A549 (cell line): ENCODE results near the gene USP32.

Source experiments
- ESRRA ChIP-seq: fragments of 150-350 bp; IDR thresholded peaks from 2 replicates; pipeline ENCODE4 v1.6.1; 2014; ENCODE audit warnings: mild to moderate bottlenecking, low read length, borderline replicate concordance
- RCOR1 ChIP-seq: fragments of 150-350 bp; IDR thresholded peaks from 2 replicates; pipeline ENCODE4 v1.6.1; 2014; ENCODE audit warnings: antibody characterized with exemption, low read length, low read depth
- TF ChIP-seq, protein P1 (sequence below): fragments of >200 bp; sonication (Bioruptor Twin); formaldehyde crosslinking; IDR thresholded peaks from 3 replicates; pipeline ENCODE4 v1.5.1; 2016

DNA sequence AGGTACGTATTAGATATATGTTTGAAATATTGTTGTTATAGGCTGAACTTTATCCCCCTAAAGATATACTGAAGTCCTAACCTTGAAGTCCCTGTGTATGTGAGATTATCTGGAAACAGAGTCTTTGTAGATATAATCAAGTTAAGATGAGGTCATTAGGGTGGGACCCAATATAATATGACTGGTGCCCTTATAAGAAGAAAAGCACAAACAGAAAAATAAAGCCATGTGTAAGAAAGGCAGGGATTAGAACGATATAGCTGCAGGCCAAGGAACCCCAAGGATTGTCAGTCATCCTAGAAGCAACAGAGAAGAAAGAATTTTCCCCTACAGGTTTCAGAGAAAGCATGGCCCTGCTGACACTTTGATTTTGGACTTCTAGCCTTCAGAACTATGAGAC, 95.8 kb downstream of the USP32 start:
- TF ChIP-seq, protein P1, sequence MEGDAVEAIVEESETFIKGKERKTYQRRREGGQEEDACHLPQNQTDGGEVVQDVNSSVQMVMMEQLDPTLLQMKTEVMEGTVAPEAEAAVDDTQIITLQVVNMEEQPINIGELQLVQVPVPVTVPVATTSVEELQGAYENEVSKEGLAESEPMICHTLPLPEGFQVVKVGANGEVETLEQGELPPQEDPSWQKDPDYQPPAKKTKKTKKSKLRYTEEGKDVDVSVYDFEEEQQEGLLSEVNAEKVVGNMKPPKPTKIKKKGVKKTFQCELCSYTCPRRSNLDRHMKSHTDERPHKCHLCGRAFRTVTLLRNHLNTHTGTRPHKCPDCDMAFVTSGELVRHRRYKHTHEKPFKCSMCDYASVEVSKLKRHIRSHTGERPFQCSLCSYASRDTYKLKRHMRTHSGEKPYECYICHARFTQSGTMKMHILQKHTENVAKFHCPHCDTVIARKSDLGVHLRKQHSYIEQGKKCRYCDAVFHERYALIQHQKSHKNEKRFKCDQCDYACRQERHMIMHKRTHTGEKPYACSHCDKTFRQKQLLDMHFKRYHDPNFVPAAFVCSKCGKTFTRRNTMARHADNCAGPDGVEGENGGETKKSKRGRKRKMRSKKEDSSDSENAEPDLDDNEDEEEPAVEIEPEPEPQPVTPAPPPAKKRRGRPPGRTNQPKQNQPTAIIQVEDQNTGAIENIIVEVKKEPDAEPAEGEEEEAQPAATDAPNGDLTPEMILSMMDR: no peak
- TF ChIP-seq RCOR1 (no peak), ESRRA (no peak)
